ENCODE measurements around the gene CYP1A2. TPM values are rescaled to one million over a fixed set of nuclear protein-coding genes. Genes with fewer than 3 reads are reported as not detected.

The CYP1A2 gene
- total and polyA plus RNA-seq, 2 of the 13 experiments (the other 11 are each of a cell fraction or from before 2014, with no cell fraction given) = 0.07 TPM; not detected in 1

DNA sequence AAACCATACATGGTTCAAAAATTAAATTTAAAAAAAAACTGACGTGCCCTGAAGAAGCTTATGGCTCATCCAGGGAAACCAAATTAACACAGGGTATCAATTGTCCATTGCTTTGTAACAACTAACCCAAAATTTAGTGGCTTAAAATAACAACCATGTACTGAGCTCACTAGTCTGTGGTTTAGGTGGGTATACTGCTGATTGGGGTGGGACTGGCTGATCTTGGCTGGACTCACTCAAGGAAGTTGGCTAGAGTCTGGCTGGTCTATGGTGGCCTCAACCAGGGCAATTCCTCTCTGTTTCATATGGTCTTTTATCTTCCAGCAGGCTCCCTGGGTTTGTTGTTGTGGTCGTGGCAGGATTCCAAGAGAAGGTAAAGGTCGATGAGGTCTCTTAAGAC is 38.8 kb upstream of the CYP1A2 start:
- WGBS (ENCODE audit: low lambda C conversion rate) = 4% methylated on average over 3 of the region's 3 CpGs
- H3K4me3 ChIP-seq (replicated peaks in 1 of 3; ENCODE audit: insufficient read depth in 1 of 3, low read depth in 2 of 3, low read length in 3 of 3) = no peak overlapping the region
- H4K20me1 ChIP-seq (ENCODE audit: insufficient read depth, low read length) = no peaks in the 10 kb centered on the region
- no TSS peak for BruUV-seq (replicated peaks)
- FAIRE-seq = no peak
- no peaks in the 10 kb centered on the region for H3K36me3 ChIP-seq (replicated peaks in 1 of 2; ENCODE audit: control insufficient read depth in 1 of 2, insufficient read depth in 2 of 2, low read length in 2 of 2)
- no peaks in the 10 kb centered on the region for H3K27me3 ChIP-seq (ENCODE audit: control insufficient read depth in 1 of 2, insufficient read depth in 2 of 2, low read length in 2 of 2)
- ATAC-seq = no peak
- H3K4me1 ChIP-seq (ENCODE audit: insufficient read depth, low read length) = peaks cover 13% of the 10 kb centered on the region; the same call in 1 of the 2 replicates
- ChIA-PET POLR2A (no interaction called here), CTCF (ENCODE audit: low intra/inter-chr PET ratio, low total read pairs) (no interaction called here)
- no peak for DNase-seq (ENCODE audit: low spot score)
- no peak overlapping the region for H3K9ac ChIP-seq (ENCODE audit: insufficient read depth, low read depth, low read length)
- H3K9me3 ChIP-seq (ENCODE audit: low read length) = no peaks in the 10 kb centered on the region
- no peak overlapping the region for H2AFZ ChIP-seq (ENCODE audit: low read length)
- no peak overlapping the region for H3K4me2 ChIP-seq (ENCODE audit: low read depth, low read length)
- in situ Hi-C loops (cut with HindIII; ENCODE audit: extremely low pct_ligation_motif_present, low pct_unique_long_range_greater_than_20kb) (no loop called here), intact Hi-C loops (cut with micrococcal nuclease; ENCODE audit: unreplicated experiment) (loop anchor here (10.0 kb wide), 1 partner anchor 55 kb away; no protein-coding TSS in a partner anchor)
- TF ChIP-seq ZNF232 (CRISPR knock-in tag; IDR thresholded peaks at IDR 0.05; ENCODE audit: borderline replicate concordance) = no peak
- TF ChIP-seq, protein P1, sequence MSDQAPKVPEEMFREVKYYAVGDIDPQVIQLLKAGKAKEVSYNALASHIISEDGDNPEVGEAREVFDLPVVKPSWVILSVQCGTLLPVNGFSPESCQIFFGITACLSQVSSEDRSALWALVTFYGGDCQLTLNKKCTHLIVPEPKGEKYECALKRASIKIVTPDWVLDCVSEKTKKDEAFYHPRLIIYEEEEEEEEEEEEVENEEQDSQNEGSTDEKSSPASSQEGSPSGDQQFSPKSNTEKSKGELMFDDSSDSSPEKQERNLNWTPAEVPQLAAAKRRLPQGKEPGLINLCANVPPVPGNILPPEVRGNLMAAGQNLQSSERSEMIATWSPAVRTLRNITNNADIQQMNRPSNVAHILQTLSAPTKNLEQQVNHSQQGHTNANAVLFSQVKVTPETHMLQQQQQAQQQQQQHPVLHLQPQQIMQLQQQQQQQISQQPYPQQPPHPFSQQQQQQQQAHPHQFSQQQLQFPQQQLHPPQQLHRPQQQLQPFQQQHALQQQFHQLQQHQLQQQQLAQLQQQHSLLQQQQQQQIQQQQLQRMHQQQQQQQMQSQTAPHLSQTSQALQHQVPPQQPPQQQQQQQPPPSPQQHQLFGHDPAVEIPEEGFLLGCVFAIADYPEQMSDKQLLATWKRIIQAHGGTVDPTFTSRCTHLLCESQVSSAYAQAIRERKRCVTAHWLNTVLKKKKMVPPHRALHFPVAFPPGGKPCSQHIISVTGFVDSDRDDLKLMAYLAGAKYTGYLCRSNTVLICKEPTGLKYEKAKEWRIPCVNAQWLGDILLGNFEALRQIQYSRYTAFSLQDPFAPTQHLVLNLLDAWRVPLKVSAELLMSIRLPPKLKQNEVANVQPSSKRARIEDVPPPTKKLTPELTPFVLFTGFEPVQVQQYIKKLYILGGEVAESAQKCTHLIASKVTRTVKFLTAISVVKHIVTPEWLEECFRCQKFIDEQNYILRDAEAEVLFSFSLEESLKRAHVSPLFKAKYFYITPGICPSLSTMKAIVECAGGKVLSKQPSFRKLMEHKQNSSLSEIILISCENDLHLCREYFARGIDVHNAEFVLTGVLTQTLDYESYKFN (CRISPR knock-in tag; conservative IDR thresholded peaks at IDR 0.05) = no peak
- TF ChIP-seq, protein P2, sequence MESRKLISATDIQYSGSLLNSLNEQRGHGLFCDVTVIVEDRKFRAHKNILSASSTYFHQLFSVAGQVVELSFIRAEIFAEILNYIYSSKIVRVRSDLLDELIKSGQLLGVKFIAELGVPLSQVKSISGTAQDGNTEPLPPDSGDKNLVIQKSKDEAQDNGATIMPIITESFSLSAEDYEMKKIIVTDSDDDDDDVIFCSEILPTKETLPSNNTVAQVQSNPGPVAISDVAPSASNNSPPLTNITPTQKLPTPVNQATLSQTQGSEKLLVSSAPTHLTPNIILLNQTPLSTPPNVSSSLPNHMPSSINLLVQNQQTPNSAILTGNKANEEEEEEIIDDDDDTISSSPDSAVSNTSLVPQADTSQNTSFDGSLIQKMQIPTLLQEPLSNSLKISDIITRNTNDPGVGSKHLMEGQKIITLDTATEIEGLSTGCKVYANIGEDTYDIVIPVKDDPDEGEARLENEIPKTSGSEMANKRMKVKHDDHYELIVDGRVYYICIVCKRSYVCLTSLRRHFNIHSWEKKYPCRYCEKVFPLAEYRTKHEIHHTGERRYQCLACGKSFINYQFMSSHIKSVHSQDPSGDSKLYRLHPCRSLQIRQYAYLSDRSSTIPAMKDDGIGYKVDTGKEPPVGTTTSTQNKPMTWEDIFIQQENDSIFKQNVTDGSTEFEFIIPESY (CRISPR knock-in tag; IDR thresholded peaks at IDR 0.05) = no peak
- TF ChIP-seq HNRNPUL1 (IDR thresholded peaks at IDR 0.05; ENCODE audit: low read depth, low read length) = no peak
- TF ChIP-seq, protein P3, sequence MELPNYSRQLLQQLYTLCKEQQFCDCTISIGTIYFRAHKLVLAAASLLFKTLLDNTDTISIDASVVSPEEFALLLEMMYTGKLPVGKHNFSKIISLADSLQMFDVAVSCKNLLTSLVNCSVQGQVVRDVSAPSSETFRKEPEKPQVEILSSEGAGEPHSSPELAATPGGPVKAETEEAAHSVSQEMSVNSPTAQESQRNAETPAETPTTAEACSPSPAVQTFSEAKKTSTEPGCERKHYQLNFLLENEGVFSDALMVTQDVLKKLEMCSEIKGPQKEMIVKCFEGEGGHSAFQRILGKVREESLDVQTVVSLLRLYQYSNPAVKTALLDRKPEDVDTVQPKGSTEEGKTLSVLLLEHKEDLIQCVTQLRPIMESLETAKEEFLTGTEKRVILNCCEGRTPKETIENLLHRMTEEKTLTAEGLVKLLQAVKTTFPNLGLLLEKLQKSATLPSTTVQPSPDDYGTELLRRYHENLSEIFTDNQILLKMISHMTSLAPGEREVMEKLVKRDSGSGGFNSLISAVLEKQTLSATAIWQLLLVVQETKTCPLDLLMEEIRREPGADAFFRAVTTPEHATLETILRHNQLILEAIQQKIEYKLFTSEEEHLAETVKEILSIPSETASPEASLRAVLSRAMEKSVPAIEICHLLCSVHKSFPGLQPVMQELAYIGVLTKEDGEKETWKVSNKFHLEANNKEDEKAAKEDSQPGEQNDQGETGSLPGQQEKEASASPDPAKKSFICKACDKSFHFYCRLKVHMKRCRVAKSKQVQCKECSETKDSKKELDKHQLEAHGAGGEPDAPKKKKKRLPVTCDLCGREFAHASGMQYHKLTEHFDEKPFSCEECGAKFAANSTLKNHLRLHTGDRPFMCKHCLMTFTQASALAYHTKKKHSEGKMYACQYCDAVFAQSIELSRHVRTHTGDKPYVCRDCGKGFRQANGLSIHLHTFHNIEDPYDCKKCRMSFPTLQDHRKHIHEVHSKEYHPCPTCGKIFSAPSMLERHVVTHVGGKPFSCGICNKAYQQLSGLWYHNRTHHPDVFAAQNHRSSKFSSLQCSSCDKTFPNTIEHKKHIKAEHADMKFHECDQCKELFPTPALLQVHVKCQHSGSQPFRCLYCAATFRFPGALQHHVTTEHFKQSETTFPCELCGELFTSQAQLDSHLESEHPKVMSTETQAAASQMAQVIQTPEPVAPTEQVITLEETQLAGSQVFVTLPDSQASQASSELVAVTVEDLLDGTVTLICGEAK (IDR thresholded peaks at IDR 0.05) = no peak
- TF ChIP-seq, protein P3 (CRISPR knock-in tag; IDR thresholded peaks at IDR 0.05) = no peak
- H3K27ac ChIP-seq (ENCODE audit: extremely low read length, insufficient read depth, low read length) = no peak overlapping the region
- no peaks in the 10 kb centered on the region for H3K79me2 ChIP-seq (ENCODE audit: insufficient read depth, low read length)
